WERI-Rb-1 (cell line): ENCODE results near the gene WDR27.

Source experiments
- DNase-seq: peaks from one replicate; pipeline ENCODE4 v3.0.0-alpha.2; 2020
- H3K27ac ChIP-seq: fragments of 250-450 bp; sonication (Bioruptor Pico); 2 replicates; pipeline ENCODE4 v1.5.1; 2020; ENCODE audit warnings: mild to moderate bottlenecking, moderate library complexity
- H3K27me3 ChIP-seq: fragments of 250-450 bp; sonication (Bioruptor Pico); 2 replicates; pipeline ENCODE4 v1.5.1; 2021; ENCODE audit warnings: mild to moderate bottlenecking, low read depth, moderate library complexity; ENCODE audit not compliant: insufficient read depth, severe bottlenecking
- H3K36me3 ChIP-seq: fragments of 250-450 bp; sonication (Bioruptor Pico); 2 replicates; pipeline ENCODE4 v1.5.1; 2020; ENCODE audit warnings: mild to moderate bottlenecking, moderate library complexity
- H3K4me3 ChIP-seq: 2 replicates; pipeline ENCODE4 v1.5.1; 2011; ENCODE audit warnings: low read depth, mild to moderate bottlenecking, control low read depth, low read length
- H3K9me3 ChIP-seq: fragments of 250-450 bp; sonication (Bioruptor Pico); 2 replicates; pipeline ENCODE4 v1.5.1; 2021; ENCODE audit warnings: mild to moderate bottlenecking, moderate library complexity; ENCODE audit not compliant: severe bottlenecking
- CTCF ChIP-seq: IDR thresholded peaks from 2 replicates; pipeline ENCODE4 v1.5.1; 2011; ENCODE audit warnings: low read depth, mild to moderate bottlenecking, control low read depth, inconsistent platforms, low read length

Gene WDR27

GRCh38 chr6:169632841-169633240 lies 69.0 kb downstream of the WDR27 start:
- Histone ChIP-seq H3K4me3 (no peak overlapping the region), H3K27ac (no peak overlapping the region), H3K36me3 (peaks cover 14% of the 10 kb centered on the region), H3K27me3 (no peaks in the 10 kb centered on the region), H3K9me3 (no peaks in the 10 kb centered on the region)
- no peak for TF ChIP-seq CTCF
- DNase-seq = no peak

GRCh38 chr6:169629256-169629655 lies 72.6 kb downstream of the WDR27 start:
- no peak overlapping the region for H3K4me3 ChIP-seq
- TF ChIP-seq CTCF = no peak

GRCh38 chr6:169627736-169628607 lies 73.9 kb downstream of the WDR27 start:
- Histone ChIP-seq H3K36me3 (peaks cover 6% of the 10 kb centered on the region), H3K9me3 (no peaks in the 10 kb centered on the region), H3K4me3 (no peak overlapping the region), H3K27me3 (no peaks in the 10 kb centered on the region), H3K27ac (no peak overlapping the region)
- TF ChIP-seq CTCF = no peak
- DNase-seq = no peak

More at GRCh38 chr6:169629256-169629655, 72.6 kb downstream of the WDR27 start:
- DNase-seq = no peak
- Histone ChIP-seq H3K27ac (no peak overlapping the region), H3K36me3 (peaks cover 14% of the 10 kb centered on the region), H3K27me3 (no peaks in the 10 kb centered on the region), H3K9me3 (no peaks in the 10 kb centered on the region)

GRCh38 chr6:169626649-169627048 lies 75.2 kb downstream of the WDR27 start:
- no peaks in the 10 kb centered on the region for H3K27me3 ChIP-seq
- no peak for DNase-seq
- no peak for TF ChIP-seq CTCF
- no peak overlapping the region for H3K27ac ChIP-seq
- H3K4me3 ChIP-seq = no peak overlapping the region
- no peaks in the 10 kb centered on the region for H3K36me3 ChIP-seq
- no peaks in the 10 kb centered on the region for H3K9me3 ChIP-seq

- Histone ChIP-seq H3K36me3 (no peaks in the 10 kb centered on the region), H3K9me3 (no peaks in the 10 kb centered on the region), H3K4me3 (no peak overlapping the region), H3K27me3 (no peaks in the 10 kb centered on the region), H3K27ac (no peak overlapping the region)
- TF ChIP-seq CTCF = no peak
- no peak for DNase-seq
Measured at GRCh38 chr6:169626169-169626568, 75.7 kb downstream of the WDR27 start.
